HG02840 (cell line): ENCODE results near the gene C1QTNF8.

Source experiments
- ATAC-seq: cut with Tn5 transposase; IDR thresholded peaks from one replicate; pipeline ENCODE4 v1.9.1; 2021; ENCODE audit warnings: mild to moderate bottlenecking, moderate library complexity, moderate number of reproducible peaks; ENCODE audit not compliant: unreplicated experiment, low FRiP score

The C1QTNF8 gene

DNA sequence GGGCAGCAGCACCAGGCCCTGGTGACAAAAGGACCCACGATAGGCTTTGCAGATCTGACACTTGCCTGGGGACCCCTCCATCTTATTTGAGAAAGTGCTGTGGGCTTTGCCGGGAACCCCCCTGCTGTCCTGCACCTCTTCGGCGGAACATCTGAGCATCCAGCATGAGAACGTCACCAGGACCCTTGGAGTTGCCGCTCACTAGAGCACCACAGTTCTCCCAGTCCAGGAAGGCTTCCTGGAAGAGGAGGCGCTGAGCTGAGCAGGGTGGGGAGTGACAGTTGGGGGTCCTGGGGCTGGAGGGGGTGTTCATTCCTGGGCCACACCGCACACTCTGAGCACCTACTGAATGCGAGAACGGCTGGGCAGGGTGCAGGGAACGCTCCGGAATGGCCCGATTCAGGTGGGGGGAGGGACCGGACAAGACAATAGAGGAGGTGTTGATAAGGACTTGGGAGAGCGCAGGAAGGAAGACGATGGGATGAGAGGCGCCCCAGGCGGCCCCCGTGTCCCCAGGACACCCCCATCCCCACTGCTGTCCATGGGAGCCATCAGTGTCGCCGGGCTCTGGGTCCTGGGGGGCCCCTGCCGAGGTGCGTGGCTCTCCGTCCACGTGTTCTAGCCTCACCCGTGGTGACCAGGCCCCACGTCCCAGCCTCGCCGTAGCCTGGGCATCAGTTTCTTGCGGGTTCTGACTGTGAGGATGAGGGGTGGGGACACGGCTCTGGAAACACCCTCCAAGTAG lies 32.1 kb upstream of the C1QTNF8 start:
- ATAC-seq = no peak

DNA sequence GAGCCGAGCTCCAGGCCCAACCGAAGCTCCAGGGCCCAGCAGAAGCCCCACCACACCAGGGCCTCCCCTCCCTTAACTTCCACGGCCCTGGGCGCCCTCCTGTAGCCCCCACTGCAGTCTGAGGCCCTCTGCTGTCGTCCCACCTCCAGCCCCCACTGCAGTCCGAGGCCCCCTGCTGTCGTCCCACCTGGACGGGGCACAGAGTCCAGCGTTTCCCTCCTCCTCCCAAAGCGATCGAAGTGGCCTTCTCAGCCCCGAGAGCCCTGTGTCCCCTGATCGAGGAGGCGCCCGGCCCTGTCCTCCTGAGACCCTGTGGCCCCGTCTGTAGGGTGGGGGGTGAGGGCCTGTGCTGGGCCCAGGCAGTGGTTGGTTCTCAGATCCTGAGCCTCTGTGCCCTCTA lies 31.1 kb upstream of the C1QTNF8 start:
- no peak for ATAC-seq

DNA sequence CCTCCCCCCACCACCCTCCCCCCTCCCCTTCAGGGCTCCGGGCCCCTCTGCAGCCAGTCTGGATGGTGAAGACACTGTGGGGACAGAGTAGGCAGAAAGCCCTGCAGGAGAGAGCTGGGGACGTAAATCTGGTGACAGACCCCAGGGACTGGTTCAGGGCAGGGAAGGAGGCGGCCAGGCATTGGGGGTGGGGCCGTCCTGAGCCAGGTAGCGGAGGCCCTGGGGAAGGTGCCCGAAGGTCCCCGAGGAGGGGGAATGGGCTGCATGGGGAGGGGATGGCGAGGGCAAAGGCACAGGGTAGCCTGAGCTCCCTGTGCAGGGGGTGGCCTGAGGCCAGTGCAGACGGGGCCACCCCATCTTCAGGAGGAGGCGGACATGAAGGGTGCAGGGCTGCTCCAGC lies 30.5 kb upstream of the C1QTNF8 start:
- no peak for ATAC-seq

DNA sequence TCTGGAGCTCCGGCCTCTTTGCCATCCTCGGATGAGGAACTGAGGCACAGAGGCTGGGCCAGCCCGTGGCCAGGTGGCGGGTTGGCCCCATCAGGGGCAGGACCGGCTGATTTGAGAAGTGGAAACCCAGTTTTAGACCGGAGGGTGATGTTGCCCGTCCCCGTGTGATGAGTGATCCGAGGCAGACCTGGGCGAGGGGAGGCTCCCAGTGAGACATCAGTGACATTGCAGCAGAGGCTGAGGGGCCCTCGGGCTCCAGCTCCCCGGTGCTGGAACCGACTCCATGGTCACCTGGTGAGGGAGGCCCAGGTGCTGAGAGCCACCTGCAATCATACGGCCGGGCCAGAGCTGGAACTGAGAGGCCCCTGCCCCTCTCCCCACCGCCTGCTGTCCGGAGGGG lies 30.0 kb upstream of the C1QTNF8 start:
- ATAC-seq = no peak

DNA sequence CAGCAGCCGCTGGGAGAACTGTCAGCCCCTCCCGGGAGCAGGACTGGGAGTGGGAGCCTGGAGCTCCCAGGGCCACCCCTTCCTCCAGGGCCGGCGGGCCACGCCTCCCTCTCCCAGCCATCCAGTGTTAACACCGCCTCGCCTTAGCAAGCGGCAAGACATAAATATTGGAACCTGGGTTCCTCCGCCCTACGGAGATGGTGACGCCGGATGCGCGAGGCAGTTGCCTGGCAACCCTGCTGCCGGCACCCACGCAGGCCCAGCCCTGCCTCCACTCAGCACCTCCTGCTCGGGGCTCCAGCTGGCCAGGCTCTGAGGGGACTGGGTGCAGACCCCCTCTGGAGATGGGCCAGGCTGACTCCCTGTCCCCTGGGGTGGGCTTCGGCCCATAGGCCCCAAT lies 29.4 kb upstream of the C1QTNF8 start:
- ATAC-seq = no peak

DNA sequence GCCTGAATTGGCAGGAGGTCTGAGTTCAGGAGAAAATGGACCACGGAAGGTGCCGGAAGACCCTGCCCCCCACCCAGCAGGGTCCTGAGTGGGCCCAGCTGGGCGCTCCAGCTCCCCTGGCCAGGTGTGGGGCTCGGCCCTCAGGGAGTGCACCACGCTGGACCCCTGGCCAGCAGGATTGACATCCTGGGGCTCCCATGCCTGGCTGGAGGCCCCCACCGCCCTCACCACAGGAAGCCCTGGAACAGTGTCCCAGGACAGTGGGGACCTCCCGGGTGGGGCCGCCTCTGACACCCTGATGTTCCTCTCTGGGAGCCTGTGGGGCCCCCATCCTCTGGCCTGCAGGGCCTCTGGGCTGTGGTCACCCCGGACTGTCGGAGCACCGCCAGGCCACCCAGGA lies 28.8 kb upstream of the C1QTNF8 start:
- ATAC-seq = no peak

DNA sequence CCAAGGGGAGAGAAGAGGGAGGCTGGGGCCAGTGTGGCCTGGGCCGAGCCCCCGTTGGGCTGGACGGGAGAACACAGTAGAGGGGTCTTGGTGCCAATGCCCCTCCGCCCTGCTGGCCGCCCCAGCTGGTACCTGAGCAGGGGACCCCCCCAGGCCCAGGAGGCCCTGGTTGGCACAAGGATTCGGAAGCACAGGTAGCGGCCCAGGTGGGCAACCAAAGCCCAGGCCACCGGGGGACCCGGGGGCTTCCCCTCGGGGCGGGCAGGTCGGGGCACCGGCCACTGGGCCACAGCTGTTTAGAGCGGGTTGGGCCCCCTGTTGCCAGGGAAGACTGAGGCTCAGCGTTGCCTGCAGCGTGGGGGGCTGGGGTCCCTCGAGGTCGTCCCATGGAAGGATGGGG lies 28.2 kb upstream of the C1QTNF8 start:
- ATAC-seq = no peak

DNA sequence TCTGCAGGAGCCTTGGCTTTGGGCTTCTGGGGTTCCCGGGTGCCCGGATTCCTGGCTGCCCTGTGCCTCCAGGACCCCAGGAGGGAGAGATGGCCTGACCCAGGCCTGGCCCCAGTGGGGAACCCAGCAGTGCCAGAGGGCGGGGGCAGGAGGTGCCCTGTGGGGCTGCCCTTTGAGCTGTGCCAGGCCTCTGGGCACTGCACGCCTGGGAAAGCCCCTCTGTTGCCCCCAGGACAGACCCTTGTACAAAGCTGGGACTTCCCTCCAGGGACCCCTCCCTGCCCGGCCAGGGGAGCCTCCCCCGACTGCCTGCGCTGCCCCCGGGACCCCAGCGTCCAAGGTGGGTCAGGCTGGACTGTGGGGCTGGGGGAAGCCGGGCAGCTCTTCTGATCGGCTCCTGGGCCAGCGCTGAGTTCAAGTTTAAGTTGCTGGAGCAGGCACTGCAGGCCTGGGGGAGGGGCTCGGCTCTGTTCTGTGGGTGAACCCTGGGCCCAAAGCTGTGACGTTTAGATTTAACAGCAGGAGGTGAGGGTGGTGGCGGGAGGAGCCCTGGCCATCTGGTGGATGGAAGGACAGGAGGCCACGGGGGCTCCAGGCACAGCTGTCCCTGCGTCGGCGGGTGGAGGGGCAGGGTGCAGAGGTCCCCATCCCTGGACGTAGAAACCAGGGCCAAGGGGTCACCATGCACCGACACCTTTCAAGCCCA lies 27.6 kb upstream of the C1QTNF8 start:
- no peak for ATAC-seq

DNA sequence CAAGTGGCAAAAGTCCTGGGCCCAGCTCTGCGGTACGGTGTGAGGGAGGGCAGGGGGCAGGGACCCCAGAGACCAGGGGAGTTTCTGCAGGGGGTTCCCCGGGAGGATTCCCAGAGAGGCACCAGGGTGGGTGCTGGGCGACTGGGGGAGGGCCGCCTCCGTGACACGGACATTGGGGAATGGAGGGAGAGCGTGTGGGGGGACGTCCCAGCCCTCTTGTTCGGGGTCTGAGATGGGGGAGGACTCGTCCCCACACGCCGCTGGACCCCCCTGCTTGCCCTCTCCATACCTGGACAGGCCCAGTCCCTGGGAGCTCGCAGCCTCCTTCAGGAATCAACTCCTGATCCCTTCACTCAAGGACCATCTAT lies 26.3 kb upstream of the C1QTNF8 start:
- ATAC-seq = no peak

DNA sequence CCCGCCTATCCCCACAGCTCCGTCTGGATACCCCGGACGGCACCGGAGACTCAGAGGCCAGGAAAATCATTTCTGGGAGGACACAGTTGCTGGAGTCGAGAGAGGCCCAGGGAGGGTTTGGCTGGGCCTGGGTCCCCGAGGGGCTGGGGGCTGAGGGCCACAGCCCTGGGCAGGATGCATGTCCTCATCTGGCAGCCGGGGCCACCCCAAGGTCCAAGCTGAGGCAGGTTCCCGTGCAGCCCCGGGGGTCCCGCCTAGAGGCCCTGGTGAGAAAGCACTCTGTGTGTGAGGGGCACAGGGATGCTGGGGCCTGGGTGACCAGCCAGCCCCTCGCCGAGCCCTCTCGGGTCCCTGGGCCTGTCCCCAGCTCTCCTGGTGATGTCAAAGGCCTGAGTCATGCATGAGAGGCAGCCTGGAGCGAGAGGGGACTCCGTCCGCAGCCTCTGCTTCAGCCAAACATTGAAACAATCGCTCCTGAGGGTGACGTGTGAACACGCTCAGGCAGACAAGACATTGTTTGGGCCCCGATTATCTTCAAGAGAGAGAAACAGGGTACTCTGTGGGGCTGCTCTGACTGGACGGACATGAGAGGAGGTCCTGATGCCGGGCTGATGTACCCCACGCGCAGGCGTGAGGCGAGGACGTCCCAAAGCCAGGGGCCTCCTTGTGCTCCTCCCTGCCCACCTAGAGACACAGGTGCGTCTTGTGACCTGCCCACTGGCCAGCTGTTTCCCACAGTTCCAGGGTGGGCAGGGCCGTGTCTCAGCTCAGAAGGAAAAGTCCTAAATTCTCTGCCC lies 25.8 kb upstream of the C1QTNF8 start:
- no peak for ATAC-seq

DNA sequence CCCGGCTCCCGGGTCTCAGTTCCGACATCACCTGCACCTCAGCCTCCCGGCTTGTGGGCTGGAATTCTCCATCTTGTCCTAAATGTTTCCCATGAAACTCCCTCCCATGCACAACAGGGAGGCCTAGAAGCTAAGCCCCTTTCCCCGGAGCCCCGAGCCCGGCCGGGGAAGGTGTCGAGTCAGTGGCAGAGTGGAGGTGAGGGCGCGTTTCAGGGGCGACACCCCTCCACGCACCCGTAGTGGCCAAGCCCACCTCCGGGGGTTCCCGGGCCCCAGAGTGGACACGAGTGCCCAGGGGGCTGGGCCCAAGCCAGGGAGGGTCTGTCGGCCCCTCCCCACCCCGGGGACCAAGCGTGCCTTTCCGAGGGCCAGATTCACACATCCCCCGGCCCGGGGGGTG lies 25.0 kb upstream of the C1QTNF8 start:
- ATAC-seq = no peak

DNA sequence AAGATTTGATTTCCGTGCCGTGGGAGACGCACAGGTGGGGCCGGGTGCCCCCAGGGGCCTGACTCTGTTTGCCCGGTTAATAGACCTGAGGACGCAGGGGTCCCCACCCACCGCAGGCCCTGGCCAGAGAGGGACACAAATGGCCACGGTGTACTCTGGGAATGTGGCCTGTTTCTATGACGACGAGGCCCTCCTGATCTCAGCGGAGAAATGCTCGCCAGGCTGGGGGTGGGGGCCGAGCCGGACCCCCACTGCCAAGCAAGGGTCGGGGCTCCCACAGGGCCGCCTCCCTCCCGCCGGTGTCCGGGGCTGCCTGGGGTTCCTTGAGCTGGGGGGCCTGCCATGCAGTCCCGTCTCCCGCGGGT lies 24.5 kb upstream of the C1QTNF8 start:
- no peak for ATAC-seq

DNA sequence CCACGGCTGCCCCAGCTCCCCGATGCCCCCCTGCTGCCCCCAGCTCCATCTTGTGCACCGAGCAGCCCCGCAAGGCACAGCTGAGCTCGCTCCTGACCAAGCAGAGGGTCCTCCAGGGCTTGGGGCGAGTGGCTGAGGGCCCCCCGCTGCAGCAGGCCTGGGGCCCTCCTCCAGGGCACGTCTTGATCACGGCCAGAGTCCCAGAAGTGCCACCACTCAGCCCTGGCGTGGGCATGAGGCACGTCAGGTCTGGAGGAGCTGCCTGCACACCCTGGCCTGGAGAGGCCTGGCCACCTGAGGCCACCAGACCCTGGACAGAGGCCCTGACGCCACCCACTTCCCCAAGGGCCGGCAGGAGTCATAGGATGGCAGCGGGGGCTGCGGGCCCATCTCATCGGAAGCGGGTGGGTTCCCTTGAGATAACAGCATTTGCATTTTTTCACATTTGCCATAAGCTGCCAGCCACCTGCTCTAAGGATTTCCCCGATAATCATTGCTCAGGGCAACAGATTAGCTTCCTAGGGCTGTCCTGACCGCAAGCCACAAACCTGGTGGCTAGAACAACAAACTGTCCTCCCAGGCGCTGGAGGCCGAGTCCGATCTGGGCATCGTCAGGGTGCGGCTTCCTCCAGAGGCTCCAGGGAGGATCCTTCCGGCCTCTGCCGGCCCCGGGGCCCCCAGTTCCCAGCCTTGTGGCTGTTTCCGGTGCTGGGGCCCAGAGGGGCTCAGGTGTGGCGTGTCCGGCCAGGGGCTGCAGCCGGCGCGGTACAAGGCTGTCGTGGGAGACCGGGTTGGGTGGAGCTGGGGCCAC lies 23.9 kb upstream of the C1QTNF8 start:
- ATAC-seq = no peak

DNA sequence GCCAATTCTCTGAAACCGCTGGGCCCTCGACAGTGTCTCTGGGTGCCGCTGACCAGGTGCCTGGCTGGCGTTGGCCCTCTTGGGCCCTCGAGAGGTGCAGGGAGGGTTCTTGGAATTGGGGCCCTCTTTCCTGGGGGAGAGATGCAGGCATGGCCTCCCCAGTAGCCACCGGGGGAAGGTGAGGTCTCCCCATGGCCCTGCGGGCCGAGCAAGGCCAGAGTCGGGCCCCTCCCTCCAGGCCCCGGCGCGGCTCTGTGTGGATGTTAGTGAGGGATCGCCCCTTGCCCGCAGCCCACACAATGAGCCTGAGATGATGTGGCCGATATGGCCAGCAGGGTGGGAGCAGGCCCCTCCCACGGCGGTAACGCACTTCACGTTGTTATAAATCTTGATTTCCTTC lies 23.1 kb upstream of the C1QTNF8 start:
- ATAC-seq = no peak

DNA sequence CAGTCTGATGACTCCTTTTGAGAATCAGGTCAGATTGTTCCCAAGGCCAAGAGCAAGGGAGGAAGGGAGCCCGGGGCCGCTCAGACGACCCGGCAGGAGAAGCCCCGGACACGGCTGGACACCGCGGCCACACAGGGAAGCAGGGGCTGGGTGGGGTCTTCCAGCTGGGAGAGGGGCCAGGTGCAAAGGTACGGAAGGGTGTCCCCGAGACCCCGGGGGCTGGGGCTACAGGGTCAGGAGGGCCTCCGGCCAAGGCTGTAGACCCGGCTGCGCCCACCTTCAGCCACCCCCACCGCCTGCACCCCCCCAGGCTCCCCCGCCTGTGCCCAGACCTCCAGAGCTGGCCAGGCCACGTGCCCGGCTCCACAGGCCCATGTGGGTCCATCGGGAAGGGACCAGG lies 21.9 kb upstream of the C1QTNF8 start:
- ATAC-seq = no peak

DNA sequence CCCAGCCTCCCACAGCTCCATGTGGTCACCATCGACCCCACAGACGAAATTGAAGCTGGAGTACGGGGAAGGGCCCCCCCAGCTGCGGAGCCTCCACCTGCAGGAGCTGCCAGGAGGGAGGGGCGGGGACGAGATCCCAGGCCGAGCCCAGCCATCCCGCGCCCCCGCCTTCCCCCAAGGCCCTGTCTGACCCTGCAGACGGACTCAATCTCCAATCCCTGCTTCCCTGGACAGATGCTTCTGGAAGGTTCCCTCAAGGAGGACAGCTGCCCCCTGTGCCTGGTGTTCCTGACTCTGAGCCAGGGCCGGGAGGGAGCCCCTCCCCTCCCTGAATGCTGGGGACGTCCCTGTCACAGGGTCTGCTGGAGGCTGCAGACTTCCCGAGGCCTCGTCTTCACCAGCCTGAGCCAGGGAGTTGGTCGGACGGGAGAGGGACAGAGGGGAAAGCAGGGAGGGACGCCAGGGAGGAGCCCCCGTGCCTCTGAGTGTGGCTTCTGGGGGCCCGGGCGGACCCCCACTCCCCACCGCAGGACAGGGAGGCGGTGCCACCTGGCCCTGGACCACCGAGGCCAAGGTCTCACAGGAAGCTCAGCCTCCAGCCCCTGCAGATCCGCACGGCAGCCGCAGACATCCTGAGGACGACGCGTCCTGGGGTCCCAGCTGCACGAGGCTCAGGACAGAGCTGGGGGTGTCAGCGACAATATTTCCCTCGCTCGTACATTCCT lies 21.3 kb upstream of the C1QTNF8 start:
- no peak for ATAC-seq

DNA sequence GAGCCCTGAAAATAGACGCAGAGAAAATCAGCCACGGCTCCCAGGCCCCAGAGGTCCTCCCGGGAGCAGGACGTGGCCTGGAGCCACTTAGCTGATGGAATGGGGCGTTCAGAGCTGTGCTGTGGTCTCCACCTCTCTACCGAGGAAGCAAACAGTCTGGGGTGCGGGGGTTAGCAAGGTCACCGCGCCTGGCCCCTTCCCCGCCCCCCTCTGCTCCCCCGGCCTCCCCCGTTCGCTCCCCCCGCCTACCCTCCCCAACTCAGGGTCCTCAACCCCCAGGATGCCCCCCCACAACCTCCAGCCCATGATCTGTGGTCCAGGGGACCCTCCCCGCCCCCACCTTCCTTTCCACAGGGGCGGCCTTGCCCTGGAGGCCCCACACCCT lies 20.6 kb upstream of the C1QTNF8 start:
- no peak for ATAC-seq

DNA sequence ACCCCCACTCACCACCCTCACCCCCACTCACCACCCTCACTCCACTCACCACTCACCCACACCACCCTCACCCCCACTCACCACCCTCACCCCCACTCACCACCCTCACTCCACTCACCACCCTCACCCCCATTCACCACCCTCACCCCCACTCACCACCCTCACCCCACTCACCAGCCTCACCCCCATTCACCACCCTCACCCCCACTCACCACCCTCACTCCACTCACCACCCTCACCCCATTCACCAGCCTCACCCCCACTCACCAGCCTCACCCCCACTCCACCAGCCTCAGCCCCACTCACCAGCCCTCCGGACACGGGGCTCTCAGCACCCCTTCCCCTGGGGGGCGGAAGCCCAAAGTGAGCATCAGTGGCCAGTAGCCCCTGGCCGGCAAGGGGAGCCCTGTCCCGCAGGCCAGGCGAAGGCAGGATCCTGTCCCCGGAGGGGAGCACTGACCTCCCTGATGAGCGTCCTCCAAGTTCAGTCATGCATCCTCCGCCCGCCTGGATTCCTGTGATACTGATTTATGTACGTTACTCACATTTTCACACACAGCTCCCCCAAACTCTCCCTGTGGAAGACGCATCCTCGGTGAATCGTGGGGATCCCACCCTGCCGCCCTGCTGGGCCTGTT lies 18.0 kb upstream of the C1QTNF8 start:
- ATAC-seq = no peak

DNA sequence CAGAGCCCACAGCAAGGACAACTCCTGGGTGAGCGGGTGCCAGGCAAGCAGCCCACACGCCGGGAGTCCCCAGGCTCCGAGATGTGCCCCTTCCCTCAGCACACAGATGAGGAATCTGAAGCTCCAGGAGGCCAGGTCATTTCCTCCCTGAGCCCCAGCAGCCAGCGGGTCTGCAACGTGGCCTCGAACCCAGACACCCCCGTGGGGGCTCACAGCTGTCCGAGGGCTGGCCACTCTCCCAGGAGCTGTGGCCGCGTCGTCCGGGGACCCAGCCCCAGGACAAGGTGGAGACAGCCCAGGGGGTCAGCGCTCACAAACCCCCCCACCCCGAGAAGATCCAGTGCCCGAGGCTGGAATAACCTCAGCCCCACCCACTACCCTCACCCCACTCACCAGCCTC lies 17.4 kb upstream of the C1QTNF8 start:
- ATAC-seq = no peak
